Daoy (cell line): ENCODE results near the gene RASSF1. TPM values are rescaled to one million over a fixed set of nuclear protein-coding genes. Genes with fewer than 3 reads are reported as not detected.
"Not testable (repeated sequence)": the region's sequence is repeated elsewhere in the genome, so short reads cannot be mapped to it uniquely, and the experiment has no call there.

Experiments used
- DNase-seq: peaks from one replicate; pipeline ENCODE4 v3.0.0-alpha.2; 2015; ENCODE audit warnings: low read depth
- total RNA-seq: library from RNA; depleted of rRNA; stranded (reverse); fragments of >200 nt; shearing (Covaris generic); gene quantifications from 2 replicates; pipeline ENCODE4 v1.2.3, GENCODE V29; 2014; rRNA removed

The RASSF1 gene
- total RNA-seq, 1 experiment from 2014 or later = 12.7 TPM

DNA sequence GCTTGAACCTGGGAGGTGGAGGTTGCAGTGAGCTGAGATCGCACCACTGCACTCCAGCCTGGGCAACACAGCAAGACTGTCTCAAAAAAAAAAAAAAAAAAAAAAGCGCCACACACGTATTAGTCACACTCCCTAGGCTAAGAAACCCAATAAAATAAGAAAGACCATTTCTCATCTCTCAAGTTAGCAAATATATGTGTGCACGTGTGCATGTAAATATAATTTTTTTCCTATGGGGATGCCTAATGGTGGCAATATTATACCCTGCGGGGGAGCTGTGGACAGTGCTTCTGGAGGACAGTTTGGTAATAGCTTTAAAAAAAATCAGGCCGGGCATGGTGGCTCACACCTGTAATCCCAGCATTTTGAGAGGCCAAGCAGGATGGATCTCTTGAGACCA lies 56.5 kb downstream of the RASSF1 start:
- DNase-seq = not testable (repeated sequence)

Other genes starting within 250 kb of the RASSF1 start
- gene SEMA3F, start 185.5 kb downstream of the RASSF1 start, total RNA-seq = 0.51 and 1.4 TPM in 2 replicates
- gene GNAT1, start 149.2 kb downstream of the RASSF1 start, total RNA-seq = not detected in 2 replicates
- not detected in 2 replicates for gene SLC38A3, start 135.6 kb downstream of the RASSF1 start, total RNA-seq
- 139 and 163 TPM in 2 replicates for gene GNAI2, start 104.6 kb downstream of the RASSF1 start, total RNA-seq
- 2.6 and 5.0 TPM in 2 replicates for gene SEMA3B, start 71.7 kb downstream of the RASSF1 start, total RNA-seq
- 1.1 TPM in 1 of 2 replicates, not detected in the other for gene LSMEM2, start 61.7 kb downstream of the RASSF1 start, total RNA-seq
- 83.4 and 96.4 TPM in 2 replicates for gene IFRD2, start 48.4 kb downstream of the RASSF1 start, total RNA-seq
- gene HYAL3, start 41.4 kb downstream of the RASSF1 start, total RNA-seq = 2.6 and 3.7 TPM in 2 replicates
- gene NAA80, start 41.4 kb downstream of the RASSF1 start, total RNA-seq = 0.95 and 1.9 TPM in 2 replicates
- 0.06 TPM in 1 of 2 replicates, not detected in the other for gene HYAL1, start 37.3 kb downstream of the RASSF1 start, total RNA-seq
- 23.5 and 31.0 TPM in 2 replicates for gene HYAL2, start 18.1 kb downstream of the RASSF1 start, total RNA-seq
- gene TUSC2, start 12.6 kb downstream of the RASSF1 start, total RNA-seq = 44.3 and 51.3 TPM in 2 replicates
- gene ZMYND10, start 4.9 kb upstream of the RASSF1 start, total RNA-seq = 0.06 and 0.17 TPM in 2 replicates
- 14.7 and 20.6 TPM in 2 replicates for gene NPRL2, start 9.9 kb upstream of the RASSF1 start, total RNA-seq
- 25.3 and 28.3 TPM in 2 replicates for gene CYB561D2, start 10.0 kb upstream of the RASSF1 start, total RNA-seq
- gene TMEM115, start 18.7 kb upstream of the RASSF1 start, total RNA-seq = 26.6 and 33.9 TPM in 2 replicates
- gene CACNA2D2, start 162.8 kb upstream of the RASSF1 start, total RNA-seq = 0.03 TPM in 1 of 2 replicates, not detected in the other
- 2.4 and 2.6 TPM in 2 replicates for gene C3orf18, start 226.9 kb upstream of the RASSF1 start, total RNA-seq
- 9.1 and 9.7 TPM in 2 replicates for gene HEMK1, start 228.7 kb upstream of the RASSF1 start, total RNA-seq